Dedifferentiated amniotic fluid mesenchymal stem cell (primary cell): ENCODE measurements around the gene CLIC6.
"Not testable (repeated sequence)": the region's sequence is repeated elsewhere in the genome, so short reads cannot be mapped to it uniquely, and the experiment has no call there.

Source experiments
- DNase-seq: peaks from one replicate; pipeline ENCODE4 v3.0.0-alpha.2; 2016; ENCODE audit errors: extremely low spot score

CLIC6 gene

GRCh38 chr21:34692458-34693020 lies 23.7 kb downstream of the CLIC6 start:
- no peak for DNase-seq

GRCh38 chr21:34693192-34693810 lies 24.5 kb downstream of the CLIC6 start:
- DNase-seq = peak; percentile 59

DNA sequence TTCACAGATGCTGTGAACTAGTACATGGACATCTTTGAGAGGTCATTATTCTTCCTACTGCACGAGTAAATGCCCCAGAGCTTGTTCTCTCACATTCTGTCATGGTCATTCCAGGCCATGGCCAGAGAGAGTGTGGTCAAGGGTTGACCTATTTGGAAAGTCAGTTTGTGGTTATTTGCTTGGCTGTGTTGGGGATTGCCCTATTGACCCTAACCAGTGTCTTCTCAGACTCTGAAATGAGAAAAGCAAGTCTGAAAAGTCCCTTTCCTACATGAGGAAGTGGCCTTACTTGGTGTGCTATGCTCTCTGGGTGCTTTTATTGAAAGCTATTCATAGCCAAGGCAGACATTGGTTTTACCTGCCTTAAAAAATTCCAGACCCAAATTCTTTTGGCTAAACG lies 26.6 kb downstream of the CLIC6 start:
- no peak for DNase-seq

- DNase-seq = no peak
Measured at GRCh38 chr21:34696121-34696520, 27.3 kb downstream of the CLIC6 start.

- no peak for DNase-seq
Measured at GRCh38 chr21:34697826-34698225, 29.0 kb downstream of the CLIC6 start.

- DNase-seq = no peak
Measured at GRCh38 chr21:34698270-34699015, 29.6 kb downstream of the CLIC6 start.

- DNase-seq = no peak
Measured at GRCh38 chr21:34700605-34701004, 31.8 kb downstream of the CLIC6 start.

DNA sequence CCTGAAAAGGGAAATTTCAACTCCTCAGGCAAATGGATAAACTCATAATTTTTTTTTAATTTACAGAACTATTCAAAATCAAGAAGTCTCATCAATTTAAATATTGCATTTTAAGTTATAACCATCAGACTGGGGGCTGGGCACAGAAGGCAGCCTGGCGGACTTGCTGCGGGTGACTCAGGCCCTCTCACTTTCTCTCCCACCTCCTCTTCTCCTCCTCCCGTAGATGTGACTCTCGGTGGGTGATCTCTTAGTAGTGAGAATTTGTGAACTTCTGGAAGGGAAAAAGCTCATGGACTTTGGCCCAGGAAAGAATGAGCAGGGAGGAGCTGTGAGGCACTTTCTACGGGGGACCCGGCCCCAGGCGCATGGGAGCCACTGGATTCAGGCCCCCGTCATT lies 32.9 kb downstream of the CLIC6 start:
- no peak for DNase-seq

DNA sequence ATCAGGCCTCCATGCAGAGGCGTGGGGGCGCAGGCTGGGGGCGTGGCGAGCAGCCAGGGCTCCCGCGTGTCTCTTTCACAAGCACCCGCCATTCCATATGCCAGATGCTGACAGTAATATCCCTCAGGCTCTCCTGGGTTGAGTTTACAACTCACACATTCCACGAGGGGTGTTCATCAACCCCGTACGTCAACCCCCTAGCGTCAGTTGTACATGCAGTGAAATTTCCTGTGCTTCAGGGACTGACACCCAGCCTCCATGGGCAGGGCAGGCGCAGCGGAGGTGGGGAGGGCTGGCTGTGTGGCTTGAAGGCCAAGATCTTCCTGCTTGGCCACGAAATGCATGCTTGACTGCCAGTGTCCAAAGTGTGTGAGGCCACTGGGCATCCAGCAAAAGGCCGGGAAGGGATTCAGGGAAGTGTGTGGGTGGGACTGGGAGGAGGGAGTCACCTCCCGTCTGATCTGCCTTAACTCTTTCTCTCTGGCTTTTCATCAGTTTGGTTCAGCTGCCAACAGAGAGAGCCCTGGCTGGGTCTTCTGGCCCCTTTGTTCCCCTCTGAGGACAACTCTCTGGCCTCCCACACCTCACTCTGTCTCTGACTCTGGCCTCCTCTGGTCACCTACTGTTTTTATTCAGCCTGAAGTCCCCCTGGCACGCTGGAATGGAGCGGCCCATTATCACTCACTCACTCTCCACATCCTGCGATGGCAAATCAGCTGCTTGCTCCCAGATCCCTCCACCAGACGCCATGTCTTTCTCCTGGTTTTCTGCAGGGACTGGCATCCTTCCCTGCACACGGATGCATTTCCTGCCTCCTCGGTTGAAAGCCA lies 33.8 kb downstream of the CLIC6 start:
- no peak for DNase-seq

DNA sequence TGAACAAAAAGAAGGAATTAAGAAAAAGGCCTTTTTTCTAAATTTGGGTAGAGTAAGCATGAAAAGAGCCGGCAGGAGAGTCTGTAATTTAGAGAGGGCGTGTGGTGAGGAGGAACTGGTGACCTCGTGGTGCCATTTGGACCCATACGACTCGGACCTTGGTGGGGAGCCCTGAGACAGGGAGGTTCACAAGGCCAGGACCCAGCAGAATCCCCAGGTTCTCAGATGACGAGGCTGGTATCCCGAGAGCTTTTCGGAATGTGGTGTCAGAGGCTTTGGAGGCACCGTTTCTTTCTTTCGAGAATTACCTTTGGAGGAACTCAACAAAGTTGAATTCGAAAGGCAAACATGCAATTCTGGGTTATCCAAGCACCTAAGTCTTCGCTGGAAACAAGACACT lies 34.8 kb downstream of the CLIC6 start:
- DNase-seq = no peak

- DNase-seq = no peak
Measured at GRCh38 chr21:34704119-34704518, 35.3 kb downstream of the CLIC6 start.

- DNase-seq = no peak
Measured at GRCh38 chr21:34705011-34705410, 36.2 kb downstream of the CLIC6 start.

DNA sequence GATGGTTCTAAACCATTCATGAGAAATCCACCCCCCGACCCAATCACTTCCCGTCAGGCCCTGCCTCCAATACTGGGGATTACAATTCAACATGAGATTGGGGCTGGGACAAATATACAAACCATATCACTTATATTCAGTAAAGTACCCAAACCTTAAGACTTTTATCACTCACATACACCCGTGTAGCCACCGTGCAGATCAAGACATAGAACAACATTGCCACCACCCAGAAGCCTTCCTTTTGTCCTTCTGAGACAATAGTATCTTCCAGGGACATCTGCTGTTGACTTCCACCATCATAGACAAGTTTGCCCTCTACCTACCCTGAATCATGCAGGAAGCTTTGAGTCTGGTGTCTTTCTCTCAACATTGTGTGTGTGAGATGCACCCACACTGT lies 37.5 kb downstream of the CLIC6 start:
- no peak for DNase-seq

- no peak for DNase-seq
Measured at GRCh38 chr21:34707876-34708325, 39.1 kb downstream of the CLIC6 start.

- DNase-seq = no peak
Measured at GRCh38 chr21:34713621-34714020, 44.8 kb downstream of the CLIC6 start.

- no peak for DNase-seq
Measured at GRCh38 chr21:34715518-34715917, 46.7 kb downstream of the CLIC6 start.

- no peak for DNase-seq
Measured at GRCh38 chr21:34715985-34716596, 47.3 kb downstream of the CLIC6 start.

DNA sequence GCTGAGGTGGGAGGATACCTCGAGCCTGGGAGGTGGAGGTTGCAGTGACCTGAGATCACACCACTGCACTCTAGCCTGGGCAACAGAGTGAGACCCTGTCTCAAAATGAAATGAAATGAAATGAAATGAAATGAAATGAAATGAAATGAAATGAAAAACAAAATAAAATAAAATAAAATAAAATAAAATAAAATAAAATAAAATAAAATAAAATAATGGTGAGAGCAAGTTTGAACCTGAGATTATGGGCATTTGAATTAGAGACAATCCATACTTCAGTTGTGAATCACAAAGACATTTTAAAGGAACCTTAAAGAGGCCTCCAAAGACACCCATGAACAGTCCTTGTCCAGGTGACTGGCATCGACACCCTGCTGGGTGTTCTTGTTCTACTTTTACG lies 49.7 kb downstream of the CLIC6 start:
- DNase-seq = not testable (repeated sequence)

DNA sequence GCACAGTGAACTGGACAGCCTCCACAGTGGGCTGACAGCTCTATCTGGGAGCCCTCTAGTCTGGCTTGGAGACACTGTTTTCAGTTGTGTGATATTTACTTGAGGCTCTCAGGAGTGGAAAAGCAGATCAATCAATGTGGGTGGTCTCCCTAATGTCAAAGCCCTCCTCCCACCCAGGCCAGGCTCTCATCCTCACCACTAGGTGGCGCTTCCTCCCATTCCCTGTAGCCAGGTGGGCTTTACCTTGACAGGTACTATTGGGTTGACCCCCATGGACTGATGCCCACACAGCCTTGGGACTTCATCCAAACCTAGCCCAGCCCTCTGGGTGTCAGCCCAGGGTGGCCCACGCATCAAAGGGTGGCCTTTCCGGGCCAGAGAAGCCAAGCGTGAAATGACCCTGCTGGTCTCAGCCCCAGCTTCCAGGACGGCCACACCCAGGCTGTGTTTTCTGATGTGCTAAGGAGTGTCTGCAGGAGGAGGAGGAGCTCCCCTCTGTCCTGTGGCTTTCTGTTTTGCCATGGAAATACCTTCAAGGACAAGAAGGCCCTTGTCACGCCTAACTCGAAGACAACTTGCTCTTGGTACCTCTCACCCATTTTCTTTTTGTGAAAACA lies 54.0 kb downstream of the CLIC6 start:
- DNase-seq = no peak

DNA sequence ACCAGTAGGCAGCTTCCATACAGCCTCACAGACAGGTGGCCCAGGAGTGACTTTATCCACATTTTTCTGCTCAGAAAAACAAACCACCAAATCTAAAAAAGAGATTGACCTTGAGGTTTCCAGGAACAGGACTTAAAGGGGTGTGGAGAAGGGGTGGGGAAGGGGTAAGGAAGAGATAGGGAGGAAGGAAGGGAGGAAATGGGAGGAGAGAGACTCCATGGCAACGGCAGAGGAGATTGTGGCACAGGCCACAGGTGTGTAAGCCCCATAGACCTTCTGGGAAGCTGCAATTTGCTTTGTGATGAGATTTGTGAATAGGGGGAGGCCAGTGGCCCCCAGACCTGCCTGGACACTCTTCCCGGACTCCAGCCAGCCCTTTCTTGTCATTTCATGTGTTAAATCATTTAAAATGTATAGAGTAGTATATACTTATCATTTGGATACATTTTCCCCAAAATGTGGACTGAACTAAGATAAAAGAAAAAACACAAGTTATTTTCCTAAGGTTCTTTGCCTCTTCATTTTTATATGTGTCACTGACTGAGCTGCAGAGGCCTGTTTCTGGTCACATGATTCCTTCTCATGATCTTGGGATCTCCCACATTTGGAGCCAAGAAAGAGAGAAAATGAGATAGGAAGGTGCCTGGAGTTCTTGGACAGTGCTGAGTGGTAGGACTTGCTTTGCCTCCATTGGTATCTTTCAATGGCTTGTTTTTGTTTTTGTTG lies 55.5 kb downstream of the CLIC6 start:
- DNase-seq = no peak

- peak; percentile 62 for DNase-seq
Measured at GRCh38 chr21:34724857-34725195, 56.0 kb downstream of the CLIC6 start.
